CD4-positive, alpha-beta T cell treated with Interleukin-1 beta for 1 hour (primary cell): Measurements from ENCODE around the gene SMC1A.
A peak's percentile ranks its signal among the peaks of the same experiment; 100 is the strongest.
"Not testable (repeated sequence)": the region's sequence is repeated elsewhere in the genome, so short reads cannot be mapped to it uniquely, and the experiment has no call there.

ENCODE experiments used
- DNase-seq, 2 donors: peaks; one replicate each; pipeline ENCODE4 v3.0.0-alpha.2; 2020 to 2022

SMC1A gene

GRCh38 chrX:53422086-53422860, at the start of gene SMC1A:
Gene SMC1A (minus strand): TSS chrX:53422654. CDS start chrX:53422600, 54 bp downstream.
- peak; percentile 96 to 100 for DNase-seq

DNA sequence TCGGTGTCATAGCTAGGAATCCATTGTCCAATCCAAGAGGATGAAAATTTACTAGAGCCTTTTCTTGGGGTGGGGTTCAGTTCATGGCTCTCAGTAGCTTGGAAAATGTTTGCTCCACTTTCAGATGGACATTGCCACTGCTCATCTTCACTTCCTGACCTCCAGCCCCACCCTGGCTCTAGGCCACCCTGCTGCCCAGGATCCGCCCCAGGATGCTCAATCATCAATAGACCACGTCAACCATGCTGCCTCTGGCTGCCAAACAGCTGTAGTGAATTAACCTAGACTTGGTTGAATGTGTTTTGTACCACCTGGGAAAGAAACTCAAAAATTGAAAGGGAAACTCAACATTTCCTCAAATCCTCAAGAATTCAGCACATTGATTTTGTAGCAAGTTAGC, 48.9 kb upstream of the SMC1A start:
- DNase-seq = no peak

GRCh38 chrX:53468659-53469058, 46.2 kb upstream of the SMC1A start:
- DNase-seq = not testable (repeated sequence)

DNA sequence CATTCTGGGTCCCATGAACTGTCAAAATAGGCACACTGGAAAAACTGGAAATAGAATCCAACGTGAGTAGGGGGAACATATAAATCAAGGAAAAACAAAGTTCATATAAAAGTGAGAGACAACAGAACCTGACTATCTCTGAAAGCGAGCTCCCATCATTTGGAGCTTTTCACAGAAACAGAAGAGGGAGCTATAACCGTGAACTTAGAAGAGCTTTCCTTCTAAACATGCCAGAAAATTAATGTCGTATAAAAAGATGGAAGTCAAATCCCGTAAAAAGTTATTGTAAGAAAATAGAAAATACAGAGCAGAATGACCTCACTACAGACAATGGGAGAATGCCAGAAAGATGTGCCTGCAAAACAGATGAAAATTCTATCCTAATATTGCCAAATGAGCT, 35.6 kb upstream of the SMC1A start:
- no peak for DNase-seq

- DNase-seq = no peak
Measured at GRCh38 chrX:53456254-53456653, 33.8 kb upstream of the SMC1A start.

DNA sequence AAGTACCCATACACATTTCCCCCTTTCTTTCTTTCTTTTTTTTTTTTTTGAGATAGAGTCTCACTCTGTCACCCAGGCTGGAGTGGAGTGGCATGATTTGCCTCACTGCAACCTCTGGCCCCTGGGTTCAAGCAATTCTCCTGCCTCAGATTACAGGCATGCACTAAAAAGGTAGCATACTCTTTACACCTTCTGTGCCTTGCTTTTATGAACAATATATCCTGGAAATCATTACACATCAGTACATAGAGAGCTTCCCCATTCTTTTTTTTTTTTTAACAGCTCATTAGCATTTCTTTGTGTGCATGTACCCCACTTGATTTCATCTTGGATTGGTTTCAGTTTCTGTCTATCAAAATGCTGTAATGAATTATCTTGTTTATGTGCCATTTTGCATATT, 30.4 kb upstream of the SMC1A start:
- DNase-seq = no peak

- no peak for DNase-seq
Measured at GRCh38 chrX:53449632-53450031, 27.2 kb upstream of the SMC1A start.

GRCh38 chrX:53447441-53447840, 25.0 kb upstream of the SMC1A start:
- DNase-seq = no peak

- DNase-seq = peak; percentile 47 to 53
Measured at GRCh38 chrX:53445977-53446376, 23.5 kb upstream of the SMC1A start.

DNA sequence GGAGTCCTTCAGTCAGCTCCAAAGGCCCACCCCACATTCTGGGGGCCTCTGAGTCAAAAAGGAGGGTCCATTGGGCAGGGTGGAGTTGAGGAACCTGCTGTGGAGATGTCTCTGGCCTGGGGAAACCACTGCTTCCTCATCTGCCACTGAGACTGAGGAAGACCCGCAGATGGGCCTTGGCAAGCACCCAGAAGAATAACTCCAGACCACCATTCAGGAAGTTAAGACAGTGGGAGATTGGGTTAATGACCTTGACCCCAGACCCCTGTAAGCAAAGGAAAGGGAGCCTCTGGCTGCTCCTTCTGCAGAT, 19.8 kb upstream of the SMC1A start:
- peak in 1 of 2 donors; percentile 11 for DNase-seq

GRCh38 chrX:53441531-53442321, 19.3 kb upstream of the SMC1A start:
- peak; percentile 80 to 86 for DNase-seq

GRCh38 chrX:53440621-53441517, 18.4 kb upstream of the SMC1A start:
- DNase-seq = peak in 1 of 2 donors; percentile 59

GRCh38 chrX:53440101-53440500, 17.6 kb upstream of the SMC1A start:
- no peak for DNase-seq

- no peak for DNase-seq
Measured at GRCh38 chrX:53438832-53439230, 16.4 kb upstream of the SMC1A start.

- DNase-seq = no peak
Measured at GRCh38 chrX:53438174-53438831, 15.8 kb upstream of the SMC1A start.

DNA sequence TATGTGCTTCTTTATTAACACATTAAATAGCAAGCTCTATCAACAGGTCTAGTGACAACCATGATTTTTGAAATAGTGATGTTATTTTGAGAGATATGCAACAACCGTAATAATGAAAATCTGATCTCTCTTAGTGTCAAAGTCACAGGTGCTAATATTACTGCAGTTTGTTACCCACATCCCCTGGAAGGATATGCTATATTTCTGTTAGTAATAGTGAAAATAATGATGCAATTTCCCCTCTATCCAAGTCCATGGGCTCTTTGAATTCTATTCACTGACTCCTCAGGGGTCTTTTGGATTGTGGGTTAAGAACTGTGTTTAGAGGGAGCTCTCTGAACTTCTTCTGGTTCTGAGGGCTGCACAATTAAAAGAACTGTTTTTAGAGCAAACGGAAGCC, 14.8 kb upstream of the SMC1A start:
- no peak for DNase-seq

- DNase-seq = peak; percentile 74 to 75
Measured at GRCh38 chrX:53435997-53436396, 13.5 kb upstream of the SMC1A start.

GRCh38 chrX:53433651-53434639, 11.5 kb upstream of the SMC1A start, which contains the start of gene HSD17B10:
Gene HSD17B10 (minus strand): TSS chrX:53434370. CDS start chrX:53434345, 25 bp downstream.
- DNase-seq = peak; percentile 87 to 89

GRCh38 chrX:53430231-53430630, 7.8 kb upstream of the SMC1A start:
- no peak for DNase-seq

DNA sequence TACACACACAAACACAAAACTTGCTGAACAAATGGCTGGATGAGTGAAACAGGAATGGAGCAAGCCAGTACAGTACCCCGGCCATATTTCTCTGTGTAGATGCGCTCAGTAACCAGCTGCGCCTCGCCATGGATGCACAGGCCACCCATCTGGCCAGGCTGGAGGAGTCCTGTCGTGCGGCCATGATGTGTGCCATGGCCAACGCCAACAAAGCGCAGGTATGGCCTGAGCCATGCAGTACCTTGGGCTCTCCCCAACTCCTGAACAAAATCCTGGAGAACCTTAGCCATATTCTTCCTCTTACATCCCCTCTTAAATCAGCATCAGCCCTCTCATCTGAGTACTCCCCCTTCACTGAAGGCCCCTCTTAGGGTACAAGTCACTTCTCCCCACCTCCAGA, 7.3 kb upstream of the SMC1A start:
- no peak for DNase-seq

- DNase-seq = no peak
Measured at GRCh38 chrX:53422861-53423306, 430 bp upstream of the SMC1A start, which contains the start of gene RIBC1. Gene RIBC1 (plus strand): TSS chrX:53422873. CDS start chrX:53426277, 3,404 bp downstream.
